K562 (cell line): Measurements from ENCODE around the gene VANGL1. TPM values are rescaled to one million over a fixed set of nuclear protein-coding genes. Genes with fewer than 3 reads are reported as not detected.

Source experiments
- CREB1 ChIP-seq, 2 experiments: sonication (generic) in 1 of 2; formaldehyde crosslinking in 1 of 2; IDR thresholded peaks; 2 replicates each; pipeline versions ENCODE4 v1.6.1 to v1.8.0; 2012 to 2022; ENCODE audit warnings: inconsistent platforms in 1 of 2, mild to moderate bottlenecking in 1 of 2, missing genetic modification reagents in 1 of 2, moderate library complexity in 1 of 2
- ERF ChIP-seq: fragments of 450-650 bp; formaldehyde crosslinking; IDR thresholded peaks from 2 replicates; pipeline ENCODE4 v1.4.0; 2020; ENCODE audit warnings: mild to moderate bottlenecking, mixed read lengths
- FUS ChIP-seq: fragments of 200-400 bp; formaldehyde crosslinking; optimal IDR thresholded peaks from 2 replicates; pipeline ENCODE3; 2017; ENCODE audit warnings: low read depth, low read length
- GABPA ChIP-seq: fragments of 200-800 bp; sonication (Bioruptor generic); conservative IDR thresholded peaks from 2 replicates; pipeline ENCODE4 v1.6.1; 2016; ENCODE audit warnings: low read depth, missing genetic modification characterization, missing compliant biosample characterization
- GATAD2A ChIP-seq: fragments of 450-650 bp; IDR thresholded peaks from 2 replicates; pipeline ENCODE4 v1.6.1; 2017
- GATAD2B ChIP-seq: fragments of 450-650 bp; IDR thresholded peaks from 2 replicates; pipeline ENCODE4 v1.6.1; 2017; ENCODE audit warnings: mild to moderate bottlenecking, borderline replicate concordance
- HSF4 ChIP-seq: fragments of 250-450 bp; sonication (Bioruptor Pico); IDR thresholded peaks from 2 replicates; pipeline ENCODE4 v2.1.2; 2022; ENCODE audit warnings: mild to moderate bottlenecking, moderate library complexity, borderline replicate concordance
- JUND ChIP-seq, 2 experiments: IDR thresholded peaks; 2 replicates in 1 of 2; 3 replicates in 1 of 2; pipeline ENCODE4 v1.6.1; 2011; ENCODE audit warnings: borderline replicate concordance in 2 of 2, low read depth in 2 of 2, low read length in 2 of 2, improper control_type of control experiment in 1 of 2, missing biosample characterization in 1 of 2, missing genetic modification characterization in 1 of 2, missing genetic modification reagents in 1 of 2
- POLR2G ChIP-seq: fragments of 200-400 bp; formaldehyde crosslinking; IDR thresholded peaks from 2 replicates; pipeline ENCODE4 v1.6.1; 2017; ENCODE audit warnings: low read depth, mild to moderate bottlenecking, antibody characterized with exemption, low read length, moderate library complexity
- RB1 ChIP-seq: fragments of 450-650 bp; IDR thresholded peaks from 2 replicates; pipeline ENCODE4 v1.6.1; 2017; ENCODE audit warnings: low read depth, mild to moderate bottlenecking
- RBM22 ChIP-seq: fragments of 200-400 bp; formaldehyde crosslinking; IDR thresholded peaks from 2 replicates; pipeline ENCODE4 v1.6.1; 2018; ENCODE audit warnings: low read length, low read depth; ENCODE audit not compliant: poor library complexity, severe bottlenecking
- SMAD4 ChIP-seq: fragments of 250-450 bp; sonication (Bioruptor Pico); conservative IDR thresholded peaks from 2 replicates; pipeline ENCODE4 v1.8.0; 2021; ENCODE audit warnings: inconsistent platforms, mild to moderate bottlenecking, moderate library complexity
- SP1 ChIP-seq: sonication (generic); formaldehyde crosslinking; IDR thresholded peaks from 2 replicates; pipeline ENCODE4 v1.8.1; 2022; ENCODE audit warnings: mild to moderate bottlenecking, missing genetic modification reagents
- polyA plus RNA-seq, 8 experiments: library from polyadenylated mRNA; depleted of rRNA in 4 of 8; stranded (reverse) in 5 of 8; unstranded in 3 of 8; fragments of >200 nt; fragmentation: Nextera tagmentation in 2 of 8; fragmentation: Illumina TruSeq in 1 of 8; extraction: Ambion mirVana in 2 of 8; extraction: Trizol in 1 of 8; gene quantifications; 2 replicates each; pipeline versions ENCODE4 v1.2.1 to v1.2.3, GENCODE V29; 2011 to 2014; ENCODE audit warnings: inconsistent platforms in 1 of 8, missing spikeins in 1 of 8
- total RNA-seq, 7 experiments: library from RNA; depleted of rRNA in 6 of 7; stranded (reverse); fragments of >200 nt in 6 of 7; fragmentation: Illumina TruSeq in 2 of 7; extraction: Trizol in 2 of 7; gene quantifications; 2 replicates each; pipeline versions ENCODE4 v1.2.1 to v1.2.3, GENCODE V29; 2011 to 2021; ENCODE audit warnings: low replicate concordance in 1 of 7
- TF ChIP-seq, protein P1 (sequence below), 2 experiments: IDR thresholded peaks in 1 of 2; conservative IDR thresholded peaks in 1 of 2; 2 replicates each; pipeline ENCODE4 v1.6.1; 2016; ENCODE audit warnings: low read depth in 2 of 2, mild to moderate bottlenecking in 1 of 2, missing compliant biosample characterization in 1 of 2, missing genetic modification characterization in 1 of 2, moderate library complexity in 1 of 2
- TF ChIP-seq, protein P2 (sequence below), 2 experiments: IDR thresholded peaks; 2 replicates each; pipeline ENCODE4 v1.6.1; 2011; ENCODE audit warnings: borderline replicate concordance in 1 of 2, control low read depth in 1 of 2, low read depth in 1 of 2, low read length in 1 of 2, mild to moderate bottlenecking in 1 of 2, mixed read lengths in 1 of 2, moderate library complexity in 1 of 2; ENCODE audit not compliant: insufficient read depth in 1 of 2, insufficient read length in 1 of 2, poor library complexity in 1 of 2, severe bottlenecking in 1 of 2; ENCODE audit errors: extremely low read depth in 1 of 2
- TF ChIP-seq, protein P3 (sequence below): sonication (generic); formaldehyde crosslinking; IDR thresholded peaks from 2 replicates; pipeline ENCODE4 v1.8.0; 2023; ENCODE audit warnings: mild to moderate bottlenecking, missing genetic modification reagents

VANGL1 gene
- total and polyA plus RNA-seq, 9 of the 15 experiments (the other 6 are each of a cell fraction or from before 2014, with no cell fraction given): 0.90 to 12.8 (median 9.6) TPM

- TF ChIP-seq FUS (peak; percentile 26), SMAD4 (CRISPR knock-in tag) (peak; percentile 0; the same call in 1 of the 2 replicates), GATAD2A (peak; percentile 84), RBM22 (peak; percentile 58), HSF4 (no peak), GABPA (peak; percentile 57), SP1 (CRISPR knock-in tag) (no peak), CREB1 (IDR thresholded peaks at IDR 0.05) (no peak), CREB1 (CRISPR knock-in tag; IDR thresholded peaks at IDR 0.05) (peak; percentile 46; the same call in 1 of the 2 replicates), RB1 (peak; percentile 29), ERF (CRISPR knock-in tag) (0 out of 2 replicates have a peak, but pooled peaks have one; percentile 38), GATAD2B (peak; percentile 47; the same call in 1 of the 2 replicates), JUND (IDR thresholded peaks at IDR 0.05; ENCODE audit: borderline replicate concordance, low read depth, low read length) (no peak), JUND (tag; IDR thresholded peaks at IDR 0.05; ENCODE audit: borderline replicate concordance, low read depth, low read length) (no peak), POLR2G (peak; percentile 63)
- TF ChIP-seq, protein P1, sequence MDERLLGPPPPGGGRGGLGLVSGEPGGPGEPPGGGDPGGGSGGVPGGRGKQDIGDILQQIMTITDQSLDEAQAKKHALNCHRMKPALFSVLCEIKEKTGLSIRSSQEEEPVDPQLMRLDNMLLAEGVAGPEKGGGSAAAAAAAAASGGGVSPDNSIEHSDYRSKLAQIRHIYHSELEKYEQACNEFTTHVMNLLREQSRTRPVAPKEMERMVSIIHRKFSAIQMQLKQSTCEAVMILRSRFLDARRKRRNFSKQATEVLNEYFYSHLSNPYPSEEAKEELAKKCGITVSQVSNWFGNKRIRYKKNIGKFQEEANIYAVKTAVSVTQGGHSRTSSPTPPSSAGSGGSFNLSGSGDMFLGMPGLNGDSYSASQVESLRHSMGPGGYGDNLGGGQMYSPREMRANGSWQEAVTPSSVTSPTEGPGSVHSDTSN (CRISPR knock-in tag; IDR thresholded peaks at IDR 0.05; ENCODE audit: low read depth): no peak
- TF ChIP-seq, protein P1 (tag; conservative IDR thresholded peaks at IDR 0.05; ENCODE audit: low read depth): no peak
- TF ChIP-seq, protein P2, sequence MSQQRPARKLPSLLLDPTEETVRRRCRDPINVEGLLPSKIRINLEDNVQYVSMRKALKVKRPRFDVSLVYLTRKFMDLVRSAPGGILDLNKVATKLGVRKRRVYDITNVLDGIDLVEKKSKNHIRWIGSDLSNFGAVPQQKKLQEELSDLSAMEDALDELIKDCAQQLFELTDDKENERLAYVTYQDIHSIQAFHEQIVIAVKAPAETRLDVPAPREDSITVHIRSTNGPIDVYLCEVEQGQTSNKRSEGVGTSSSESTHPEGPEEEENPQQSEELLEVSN (IDR thresholded peaks at IDR 0.05; ENCODE audit: borderline replicate concordance in 1 of 2, extremely low read depth in 1 of 2, insufficient read depth in 1 of 2, insufficient read length in 1 of 2, low read depth in 1 of 2, low read length in 1 of 2, poor library complexity in 1 of 2, severe bottlenecking in 1 of 2): peak in 1 of 2 experiments; percentile 79
- TF ChIP-seq, protein P3, sequence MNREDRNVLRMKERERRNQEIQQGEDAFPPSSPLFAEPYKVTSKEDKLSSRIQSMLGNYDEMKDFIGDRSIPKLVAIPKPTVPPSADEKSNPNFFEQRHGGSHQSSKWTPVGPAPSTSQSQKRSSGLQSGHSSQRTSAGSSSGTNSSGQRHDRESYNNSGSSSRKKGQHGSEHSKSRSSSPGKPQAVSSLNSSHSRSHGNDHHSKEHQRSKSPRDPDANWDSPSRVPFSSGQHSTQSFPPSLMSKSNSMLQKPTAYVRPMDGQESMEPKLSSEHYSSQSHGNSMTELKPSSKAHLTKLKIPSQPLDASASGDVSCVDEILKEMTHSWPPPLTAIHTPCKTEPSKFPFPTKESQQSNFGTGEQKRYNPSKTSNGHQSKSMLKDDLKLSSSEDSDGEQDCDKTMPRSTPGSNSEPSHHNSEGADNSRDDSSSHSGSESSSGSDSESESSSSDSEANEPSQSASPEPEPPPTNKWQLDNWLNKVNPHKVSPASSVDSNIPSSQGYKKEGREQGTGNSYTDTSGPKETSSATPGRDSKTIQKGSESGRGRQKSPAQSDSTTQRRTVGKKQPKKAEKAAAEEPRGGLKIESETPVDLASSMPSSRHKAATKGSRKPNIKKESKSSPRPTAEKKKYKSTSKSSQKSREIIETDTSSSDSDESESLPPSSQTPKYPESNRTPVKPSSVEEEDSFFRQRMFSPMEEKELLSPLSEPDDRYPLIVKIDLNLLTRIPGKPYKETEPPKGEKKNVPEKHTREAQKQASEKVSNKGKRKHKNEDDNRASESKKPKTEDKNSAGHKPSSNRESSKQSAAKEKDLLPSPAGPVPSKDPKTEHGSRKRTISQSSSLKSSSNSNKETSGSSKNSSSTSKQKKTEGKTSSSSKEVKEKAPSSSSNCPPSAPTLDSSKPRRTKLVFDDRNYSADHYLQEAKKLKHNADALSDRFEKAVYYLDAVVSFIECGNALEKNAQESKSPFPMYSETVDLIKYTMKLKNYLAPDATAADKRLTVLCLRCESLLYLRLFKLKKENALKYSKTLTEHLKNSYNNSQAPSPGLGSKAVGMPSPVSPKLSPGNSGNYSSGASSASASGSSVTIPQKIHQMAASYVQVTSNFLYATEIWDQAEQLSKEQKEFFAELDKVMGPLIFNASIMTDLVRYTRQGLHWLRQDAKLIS: peak; percentile 77; the same call in 1 of the 2 replicates
Observed at GRCh38 chr1:115642168-115643072, 650 bp downstream of the VANGL1 start (continued).
